Measurements from ENCODE around the gene TENT5A.
"Not testable (repeated sequence)": the region's sequence is repeated elsewhere in the genome, so short reads cannot be mapped to it uniquely, and the experiment has no call there.

TENT5A gene

GRCh38 chr6:81750681-81751387 is 1.6 kb downstream of the TENT5A start:
- no peak for DNase-seq (ENCODE audit: low read depth, low spot score)

- no peak for DNase-seq (ENCODE audit: low read depth, low spot score)
Observed at GRCh38 chr6:81750200-81750599, 2.3 kb downstream of the TENT5A start.

- DNase-seq (ENCODE audit: low read depth, low spot score), result no peak
Observed at GRCh38 chr6:81749707-81750106, 2.8 kb downstream of the TENT5A start.

DNA sequence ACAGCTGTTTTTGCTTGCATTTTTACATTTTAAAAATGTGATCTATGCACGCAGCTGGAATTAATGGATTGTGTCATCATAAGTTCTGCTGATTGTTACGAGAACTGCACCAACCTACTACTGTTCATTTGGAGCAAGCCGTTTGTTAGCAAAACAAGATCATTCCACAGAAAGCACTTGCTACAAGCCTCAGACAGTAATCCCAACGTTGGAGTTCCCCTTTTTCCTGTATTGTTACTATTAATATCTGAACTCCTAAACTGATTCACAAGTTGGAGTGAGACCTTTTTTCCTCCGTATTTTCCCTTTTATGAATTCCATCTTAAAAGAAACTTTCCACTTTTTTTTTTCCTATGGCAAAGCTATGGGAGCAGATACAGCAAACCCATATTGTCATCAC is 3.5 kb downstream of the TENT5A start:
- DNase-seq (ENCODE audit: low read depth, low spot score), result no peak

DNA sequence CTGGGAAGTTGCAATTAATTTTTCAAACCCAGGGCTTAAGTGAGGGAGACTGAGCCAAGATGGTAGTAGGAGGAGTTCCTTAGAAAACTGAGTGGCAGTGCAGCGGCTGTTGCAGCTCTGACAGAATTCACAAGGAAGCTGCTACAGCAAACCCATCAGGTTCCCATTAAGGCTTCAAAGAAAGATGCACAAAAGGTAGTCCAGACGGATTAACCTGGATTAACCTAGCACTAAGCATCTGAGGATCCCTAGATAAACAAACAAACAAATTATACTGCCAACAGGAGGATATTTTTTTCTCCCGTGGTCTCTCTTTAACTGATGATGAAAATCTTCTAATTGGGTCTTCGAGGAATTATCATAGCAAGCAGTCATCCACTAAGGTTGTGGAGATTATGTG is 5.2 kb downstream of the TENT5A start:
- DNase-seq (ENCODE audit: low read depth, low spot score), result no peak

- DNase-seq (ENCODE audit: low read depth, low spot score), result no peak
Observed at GRCh38 chr6:81744131-81744530, 8.3 kb downstream of the TENT5A start.

DNA sequence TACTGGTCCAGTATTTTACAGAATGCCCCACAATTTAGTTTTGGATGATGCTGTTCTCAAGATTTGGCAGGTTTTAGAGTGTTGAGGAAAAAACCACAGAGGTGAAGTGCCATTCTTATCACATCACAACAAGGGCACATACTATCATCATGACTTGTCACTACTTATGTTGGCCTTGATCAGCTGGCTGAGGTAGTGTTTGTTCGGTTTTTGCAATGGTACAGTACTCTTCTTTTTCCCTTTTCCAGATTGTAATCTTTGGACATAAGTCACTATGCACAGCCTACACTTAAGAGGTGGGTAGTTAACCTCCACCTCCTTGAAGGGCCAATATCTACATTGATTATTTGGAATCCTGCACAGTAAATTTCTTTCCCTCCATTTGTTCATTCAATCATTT is 8.8 kb downstream of the TENT5A start:
- no peak for DNase-seq (ENCODE audit: low read depth, low spot score)

DNA sequence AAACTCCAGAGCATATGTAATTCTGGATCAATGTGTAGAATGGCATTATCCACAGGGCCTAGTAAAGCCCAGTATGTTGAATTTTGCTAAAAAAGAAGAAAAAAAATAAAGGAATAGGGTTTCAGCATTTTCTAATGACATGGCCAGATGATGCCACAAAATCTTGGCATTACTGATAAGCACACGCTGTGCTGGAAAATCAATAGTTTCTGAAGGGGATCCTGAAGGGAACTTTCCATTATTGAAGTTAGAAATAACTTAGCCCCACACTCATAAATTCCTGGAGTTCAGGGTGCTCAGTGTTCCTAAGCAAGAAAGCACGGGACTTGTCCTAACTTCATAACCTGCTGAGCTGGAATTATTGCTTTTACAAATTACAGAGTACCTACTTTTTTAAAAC is 10.8 kb downstream of the TENT5A start:
- DNase-seq (ENCODE audit: low read depth, low spot score), result no peak

DNA sequence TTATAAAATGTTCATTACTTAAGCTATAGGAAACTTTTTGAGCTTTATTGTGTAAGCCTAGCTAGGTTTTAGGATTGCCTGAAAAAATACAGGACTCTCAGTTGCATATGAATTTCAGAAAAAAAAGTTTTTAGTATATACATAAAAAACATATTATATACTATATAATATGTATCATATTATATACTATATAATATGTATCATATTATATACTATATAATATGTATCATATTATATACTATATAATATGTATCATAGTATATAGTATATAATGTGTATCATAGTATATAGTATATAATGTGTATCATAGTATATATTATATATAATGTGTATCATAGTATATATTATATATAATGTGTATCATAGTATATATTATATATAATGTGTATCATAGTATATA is 11.9 kb downstream of the TENT5A start:
- DNase-seq (ENCODE audit: low read depth, low spot score), result not testable (repeated sequence)

- no peak for DNase-seq (ENCODE audit: low read depth, low spot score)
Observed at GRCh38 chr6:81739230-81740195, 13.0 kb downstream of the TENT5A start.

GRCh38 chr6:81736428-81736827 is 16.1 kb downstream of the TENT5A start:
- DNase-seq (ENCODE audit: low read depth, low spot score), result no peak

GRCh38 chr6:81735756-81736380 is 16.6 kb downstream of the TENT5A start:
- DNase-seq (ENCODE audit: low read depth, low spot score), result no peak

GRCh38 chr6:81734500-81735150 is 17.9 kb downstream of the TENT5A start:
- DNase-seq (ENCODE audit: low read depth, low spot score), result no peak

GRCh38 chr6:81734081-81734480 is 18.4 kb downstream of the TENT5A start:
- DNase-seq (ENCODE audit: low read depth, low spot score), result no peak

DNA sequence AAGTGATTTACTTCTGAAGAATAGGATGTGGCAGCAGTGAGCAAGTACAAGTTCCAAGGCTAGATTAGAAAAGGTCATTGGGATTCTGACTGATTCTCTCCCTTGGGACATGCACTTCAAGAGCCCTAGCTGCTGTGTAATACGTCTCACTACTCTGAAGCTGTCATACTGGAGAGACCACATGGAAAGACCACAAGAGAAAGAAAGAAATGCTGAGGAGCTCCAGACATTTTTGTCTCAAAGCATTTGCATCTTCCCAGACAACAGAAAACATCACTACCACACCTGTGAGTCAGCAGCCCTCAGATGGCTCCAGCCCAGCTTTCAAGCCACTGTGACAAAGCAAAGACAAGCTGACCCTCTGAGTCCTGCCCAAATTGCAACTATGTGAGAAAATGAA is 20.7 kb downstream of the TENT5A start:
- no peak for DNase-seq (ENCODE audit: low read depth, low spot score)

- DNase-seq (ENCODE audit: low read depth, low spot score), result no peak
Observed at GRCh38 chr6:81727876-81728517, 24.5 kb downstream of the TENT5A start.

DNA sequence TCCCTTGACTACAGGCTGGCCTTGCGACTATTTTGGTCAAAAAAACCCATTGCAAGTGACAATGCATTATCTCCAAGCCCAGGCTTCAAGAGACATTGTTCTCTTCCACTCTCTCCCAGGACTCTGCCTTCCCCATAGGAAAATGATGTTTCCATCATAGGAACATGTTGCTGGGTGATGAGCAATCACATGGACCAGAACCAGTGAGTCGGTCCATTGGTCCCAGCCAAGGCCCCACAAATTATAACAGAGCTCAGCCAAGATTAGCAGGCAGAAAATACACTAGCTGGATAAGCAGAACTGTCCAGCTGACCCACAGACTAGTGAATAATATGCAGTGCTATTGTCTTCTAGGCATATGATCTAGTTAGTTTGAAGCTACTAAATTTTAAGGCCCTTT is 27.4 kb downstream of the TENT5A start:
- no peak for DNase-seq (ENCODE audit: low read depth, low spot score)

- no peak for DNase-seq (ENCODE audit: low read depth, low spot score)
Observed at GRCh38 chr6:81722506-81723223, 29.8 kb downstream of the TENT5A start.

DNA sequence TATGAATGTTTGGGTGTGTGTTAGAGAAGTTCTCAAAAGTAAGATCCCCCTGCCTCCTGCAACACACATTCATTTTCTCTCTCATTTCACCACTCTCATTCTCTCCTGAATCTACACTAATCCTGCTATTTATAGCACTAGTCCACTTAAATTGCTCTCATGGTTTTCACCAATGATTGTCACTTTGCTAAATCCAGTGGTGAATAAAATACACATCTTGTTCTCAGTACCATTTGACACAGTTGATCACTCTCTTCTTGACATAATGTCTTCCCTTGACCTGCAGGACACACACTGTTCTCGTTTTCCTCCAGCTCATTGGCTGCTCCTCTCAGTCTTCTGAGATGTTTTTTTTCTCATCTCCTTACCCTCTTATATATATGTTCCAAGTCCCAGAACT is 32.1 kb downstream of the TENT5A start:
- no peak for DNase-seq (ENCODE audit: low read depth, low spot score)

GRCh38 chr6:81718126-81718525 is 34.4 kb downstream of the TENT5A start:
- no peak for DNase-seq (ENCODE audit: low read depth, low spot score)

DNA sequence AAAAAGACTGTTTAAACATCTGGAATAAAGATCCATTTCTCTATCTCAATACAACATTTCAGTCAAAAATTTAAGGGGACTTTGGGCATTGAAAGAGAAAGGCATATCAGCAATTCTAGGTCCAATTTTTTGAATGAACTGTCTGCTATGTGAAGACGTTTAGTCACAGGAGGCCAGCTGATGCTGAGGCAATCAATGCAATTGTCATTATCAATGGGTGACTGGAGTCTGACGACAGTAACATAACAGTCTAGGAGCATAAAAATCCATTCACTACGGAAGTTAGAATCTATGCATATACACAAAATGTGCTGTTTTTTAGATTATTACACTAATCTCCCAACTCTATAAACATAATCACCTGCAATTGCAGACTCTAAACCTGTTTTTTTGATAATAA is 37.8 kb downstream of the TENT5A start:
- DNase-seq (ENCODE audit: low read depth, low spot score), result no peak
